HG03521 (cell line): ENCODE measurements around the gene SLC3A2.
"Not testable (repeated sequence)": the region's sequence is repeated elsewhere in the genome, so short reads cannot be mapped to it uniquely, and the experiment has no call there.

Source experiments
- ATAC-seq: cut with Tn5 transposase; IDR thresholded peaks from one replicate; pipeline ENCODE4 v1.9.1; 2021; ENCODE audit warnings: mild to moderate bottlenecking, moderate library complexity; ENCODE audit not compliant: unreplicated experiment

The SLC3A2 gene

GRCh38 chr11:62880803-62881578 lies at the start of gene SLC3A2:
Gene SLC3A2 (plus strand): TSS chr11:62880896. CDS start chr11:62881024, 128 bp downstream.
- ATAC-seq: peak; percentile 62

GRCh38 chr11:62830904-62831519 lies 49.7 kb upstream of the SLC3A2 start:
- ATAC-seq: no peak

GRCh38 chr11:62831520-62832335 lies 49.0 kb upstream of the SLC3A2 start, which contains the start of gene STX5:
Gene STX5 (minus strand): TSS chr11:62832051. CDS start chr11:62831243, 808 bp downstream.
- peak; percentile 83 for ATAC-seq

- ATAC-seq: peak; percentile 10
Observed at GRCh38 chr11:62832336-62833234, 48.1 kb upstream of the SLC3A2 start, which contains the start of gene TEX54. Gene TEX54 (minus strand): TSS chr11:62832841.

- ATAC-seq: no peak
Observed at GRCh38 chr11:62835336-62835735, 45.4 kb upstream of the SLC3A2 start.

GRCh38 chr11:62839050-62839945 lies 41.4 kb upstream of the SLC3A2 start, which contains the start of gene WDR74:
Gene WDR74 (minus strand): TSS chr11:62839590. CDS start chr11:62839570, 20 bp downstream.
- peak; percentile 51 for ATAC-seq

GRCh38 chr11:62840721-62841360 lies 39.9 kb upstream of the SLC3A2 start:
- ATAC-seq: not testable (repeated sequence)

GRCh38 chr11:62841361-62842170 lies 39.1 kb upstream of the SLC3A2 start:
- peak; percentile 50 for ATAC-seq

- no peak for ATAC-seq
Observed at GRCh38 chr11:62842171-62842741, 38.4 kb upstream of the SLC3A2 start.

- not testable (repeated sequence) for ATAC-seq
Observed at GRCh38 chr11:62842891-62843290, 37.8 kb upstream of the SLC3A2 start.

- ATAC-seq: no peak
Observed at GRCh38 chr11:62843466-62843865, 37.2 kb upstream of the SLC3A2 start.

- ATAC-seq: no peak
Observed at GRCh38 chr11:62844154-62844553, 36.5 kb upstream of the SLC3A2 start.

GRCh38 chr11:62846177-62846576 lies 34.5 kb upstream of the SLC3A2 start:
- ATAC-seq: no peak

- no peak for ATAC-seq
Observed at GRCh38 chr11:62847767-62848314, 32.9 kb upstream of the SLC3A2 start.

GRCh38 chr11:62850911-62851806 lies 29.5 kb upstream of the SLC3A2 start:
- ATAC-seq: no peak
